GDM1 (cell line): ENCODE data around the gene CDA.
A peak's percentile ranks its signal among the peaks of the same experiment; 100 is the strongest.

ENCODE experiments used
- DNase-seq: peaks from one replicate; lab custom pipeline; 2025; lab: John Stamatoyannopoulos, UW

The CDA gene

GRCh38 chr1:20648946-20649345 lies 60.0 kb downstream of the CDA start:
- no peak for DNase-seq

DNA sequence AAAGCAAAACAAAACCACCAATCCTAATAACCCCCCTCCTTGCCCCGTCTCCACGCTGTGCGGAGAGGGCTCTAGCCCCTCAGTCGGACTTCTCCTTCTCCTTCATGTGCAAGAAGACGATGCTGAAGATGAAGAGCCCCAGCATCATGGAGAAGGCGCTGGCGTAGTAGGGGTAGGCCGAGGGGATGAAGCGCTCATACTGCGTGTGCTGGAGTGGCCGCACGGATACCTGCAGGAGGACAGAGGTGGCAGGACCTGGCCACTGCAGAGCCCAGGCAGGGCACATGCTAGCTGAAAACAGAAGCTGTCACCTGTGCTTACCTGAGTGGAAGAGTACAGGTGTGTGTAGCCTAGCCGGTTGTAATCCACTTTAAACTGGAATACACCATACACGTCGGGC lies 63.4 kb downstream of the CDA start:
- DNase-seq: no peak

- no peak for DNase-seq
These were observed 65.3 kb downstream of the CDA start for GRCh38 chr1:20654104-20654690.

- DNase-seq: no peak
These were observed 68.1 kb downstream of the CDA start for GRCh38 chr1:20657024-20657423.

- no peak for DNase-seq
These were observed 69.4 kb downstream of the CDA start for GRCh38 chr1:20658166-20658915.

- DNase-seq: no peak
These were observed 71.5 kb downstream of the CDA start for GRCh38 chr1:20660363-20660762.

GRCh38 chr1:20660847-20661206 lies 71.9 kb downstream of the CDA start:
- DNase-seq: no peak

- peak; percentile 95 for DNase-seq
These were observed 72.6 kb downstream of the CDA start, which contains the start of gene DDOST for GRCh38 chr1:20661207-20662109. Gene DDOST, minus strand, starts transcription at chr1:20661369. Its CDS starts 19 bp downstream, at chr1:20661350.

DNA sequence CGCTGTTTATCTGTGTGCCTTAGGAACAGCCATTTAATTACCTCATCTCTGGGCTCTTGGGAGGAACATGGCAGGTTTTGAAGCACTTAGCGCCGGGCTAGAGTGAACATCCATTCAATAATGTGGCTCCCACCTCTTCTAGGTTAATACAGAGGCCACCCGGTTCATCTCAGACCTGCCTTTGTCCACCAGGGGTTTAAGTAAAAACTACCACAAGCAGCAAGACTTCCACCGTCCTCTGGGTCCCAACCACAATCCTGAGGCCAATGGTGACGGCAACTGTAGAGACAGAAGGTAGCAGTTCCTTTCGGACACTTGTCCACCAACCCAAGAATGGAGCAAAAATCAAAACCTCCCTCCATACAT lies 73.2 kb downstream of the CDA start:
- no peak for DNase-seq

GRCh38 chr1:20663365-20663764 lies 74.5 kb downstream of the CDA start:
- DNase-seq: no peak

GRCh38 chr1:20663969-20664715 lies 75.2 kb downstream of the CDA start:
- DNase-seq: no peak

DNA sequence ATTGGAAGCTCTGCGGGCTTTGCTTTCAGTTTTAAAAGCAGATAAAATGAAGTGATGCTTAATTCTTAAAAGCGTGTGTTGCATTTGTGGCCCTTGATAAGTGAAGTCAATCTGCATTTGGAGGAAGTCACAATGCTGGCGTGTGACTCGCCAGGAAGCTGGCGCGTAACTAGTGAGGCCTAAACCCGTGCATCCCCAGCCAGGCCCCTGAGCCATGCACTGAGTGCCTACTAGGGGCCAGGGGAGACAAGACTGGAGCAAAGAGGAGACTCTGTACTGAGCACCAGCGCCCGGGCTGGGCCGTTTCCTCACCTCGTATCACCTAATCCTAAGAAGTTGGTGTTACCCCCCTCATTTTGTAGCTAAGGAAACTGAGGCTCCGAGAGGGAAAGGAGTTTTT lies 76.8 kb downstream of the CDA start:
- DNase-seq: peak; percentile 37

DNA sequence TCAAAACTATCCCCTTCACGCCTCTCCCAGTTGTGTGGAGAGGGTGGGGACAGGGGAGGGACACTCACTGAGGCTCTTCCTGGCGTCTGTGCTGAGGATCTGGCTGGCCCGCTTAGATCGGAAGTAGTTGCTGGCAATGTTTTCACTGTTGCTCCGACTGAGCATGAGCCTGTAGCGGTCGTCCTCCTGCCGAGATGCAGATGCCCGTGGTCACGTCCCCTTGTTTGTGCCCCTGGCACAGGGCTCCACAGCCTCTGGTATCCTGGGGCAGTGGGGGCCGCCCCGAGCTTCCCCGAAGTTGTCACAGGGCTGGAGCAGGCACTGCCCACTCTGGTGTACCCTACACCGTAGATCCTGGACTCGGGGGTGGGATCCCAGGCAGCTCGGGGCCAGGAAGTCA lies 77.2 kb downstream of the CDA start:
- no peak for DNase-seq

- no peak for DNase-seq
These were observed 77.9 kb downstream of the CDA start for GRCh38 chr1:20666804-20667203.
